ENCODE measurements around the gene HSD17B8. TPM values are rescaled to one million over a fixed set of nuclear protein-coding genes. Genes with fewer than 3 reads are reported as not detected.
A peak's percentile ranks its signal among the peaks of the same experiment; 100 is the strongest.

The HSD17B8 gene
- total and polyA plus RNA-seq, 8 donors: 20.9 to 47.4 (median 34.5) TPM

- intact Hi-C loops (cut with DNase I): loop anchor here in 2 of 3 donors (5.0 to 10.0 kb wide), 2 partner anchors 74 to 86 kb away; no protein-coding TSS in a partner anchor
- H3K27me3 ChIP-seq: no peaks in the 10 kb centered on the region
- FAIRE-seq (peak; percentile 61), ATAC-seq (peak in 3 of 4 donors; percentile 34 to 52 (median 44)), DNase-seq (no peak)
- no peaks in the 10 kb centered on the region for H3K36me3 ChIP-seq
- H3K9me3 ChIP-seq: no peaks in the 10 kb centered on the region
- TF ChIP-seq, protein P1, sequence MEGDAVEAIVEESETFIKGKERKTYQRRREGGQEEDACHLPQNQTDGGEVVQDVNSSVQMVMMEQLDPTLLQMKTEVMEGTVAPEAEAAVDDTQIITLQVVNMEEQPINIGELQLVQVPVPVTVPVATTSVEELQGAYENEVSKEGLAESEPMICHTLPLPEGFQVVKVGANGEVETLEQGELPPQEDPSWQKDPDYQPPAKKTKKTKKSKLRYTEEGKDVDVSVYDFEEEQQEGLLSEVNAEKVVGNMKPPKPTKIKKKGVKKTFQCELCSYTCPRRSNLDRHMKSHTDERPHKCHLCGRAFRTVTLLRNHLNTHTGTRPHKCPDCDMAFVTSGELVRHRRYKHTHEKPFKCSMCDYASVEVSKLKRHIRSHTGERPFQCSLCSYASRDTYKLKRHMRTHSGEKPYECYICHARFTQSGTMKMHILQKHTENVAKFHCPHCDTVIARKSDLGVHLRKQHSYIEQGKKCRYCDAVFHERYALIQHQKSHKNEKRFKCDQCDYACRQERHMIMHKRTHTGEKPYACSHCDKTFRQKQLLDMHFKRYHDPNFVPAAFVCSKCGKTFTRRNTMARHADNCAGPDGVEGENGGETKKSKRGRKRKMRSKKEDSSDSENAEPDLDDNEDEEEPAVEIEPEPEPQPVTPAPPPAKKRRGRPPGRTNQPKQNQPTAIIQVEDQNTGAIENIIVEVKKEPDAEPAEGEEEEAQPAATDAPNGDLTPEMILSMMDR (IDR thresholded peaks at IDR 0.05): no peak
- WGBS, 2 donors: 35 to 41% methylated on average over 13 of the region's 13 CpGs
- no peak overlapping the region for H3K27ac ChIP-seq
- no peak overlapping the region for H3K4me3 ChIP-seq
- H3K4me1 ChIP-seq: no peaks in the 10 kb centered on the region
These were observed 43.6 kb upstream of the HSD17B8 start for GRCh38 chr6:33160728-33161344.

DNA sequence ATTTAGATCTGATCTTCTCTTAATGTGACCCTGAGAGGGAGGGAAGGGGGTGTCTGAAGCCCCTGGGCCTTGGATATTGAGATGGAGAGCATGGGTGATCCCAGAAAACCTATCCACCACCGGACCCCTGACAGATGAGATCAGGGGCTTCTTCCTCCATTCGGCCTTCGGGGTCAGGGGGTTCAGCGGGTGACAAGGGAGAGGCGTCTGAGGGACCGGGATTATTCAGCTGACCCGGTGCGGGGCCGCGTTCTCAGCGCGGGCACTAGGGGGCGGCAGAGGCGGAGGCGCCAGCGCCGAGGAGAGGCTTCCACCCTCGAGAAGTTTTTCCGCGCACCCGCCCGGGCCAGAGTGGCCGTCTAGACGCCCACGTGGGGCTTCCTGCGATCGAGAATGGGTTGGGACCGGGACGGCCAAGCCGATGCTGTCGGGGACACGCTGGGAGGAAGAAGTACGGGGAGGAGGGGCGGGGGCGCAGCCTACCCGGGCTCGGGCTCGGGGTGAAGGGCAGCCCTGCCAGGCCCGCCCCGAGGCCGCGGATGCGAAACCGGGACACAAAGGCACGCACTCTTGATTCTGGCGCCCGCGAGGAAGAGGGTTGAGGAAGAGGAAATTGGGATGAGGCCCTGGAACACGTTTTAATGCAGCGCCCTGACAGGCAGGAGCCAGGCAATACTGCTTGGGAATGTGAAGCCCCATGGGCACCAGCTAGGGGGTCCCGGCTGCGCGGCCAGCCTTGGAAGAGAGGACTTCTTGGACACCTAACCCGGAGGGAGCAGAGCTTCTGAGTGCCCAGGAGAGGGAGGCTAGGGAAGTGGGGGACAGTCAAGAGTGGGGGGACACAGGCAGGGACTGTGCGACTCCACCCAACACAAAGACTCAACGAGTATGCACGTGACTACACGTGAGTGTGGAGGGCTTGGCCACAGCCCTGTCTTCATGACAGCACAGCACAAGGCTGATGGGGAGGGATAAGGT is 42.8 kb upstream of the HSD17B8 start:
- no peaks in the 10 kb centered on the region for H3K4me1 ChIP-seq
- no peak for FAIRE-seq
- intact Hi-C loops (cut with DNase I): loop anchor here in 2 of 3 donors (5.0 to 10.0 kb wide), 2 partner anchors 73 to 86 kb away; no protein-coding TSS in a partner anchor
- WGBS, 2 donors: 6 to 7% methylated on average over 51 to 58 of the region's 58 CpGs
- peak; percentile 71 to 95 (median 83) for DNase-seq
- peak; percentile 96 to 98 (median 98) for ATAC-seq
- no peak overlapping the region for H3K27ac ChIP-seq
- H3K36me3 ChIP-seq: no peaks in the 10 kb centered on the region
- H3K9me3 ChIP-seq: no peaks in the 10 kb centered on the region
- peak overlapping the region; percentile 36 to 48 (median 42) for H3K4me3 ChIP-seq
- no peaks in the 10 kb centered on the region for H3K27me3 ChIP-seq
- TF ChIP-seq, protein P1 (IDR thresholded peaks at IDR 0.05): peak; percentile 90 to 96 (median 93)

DNA sequence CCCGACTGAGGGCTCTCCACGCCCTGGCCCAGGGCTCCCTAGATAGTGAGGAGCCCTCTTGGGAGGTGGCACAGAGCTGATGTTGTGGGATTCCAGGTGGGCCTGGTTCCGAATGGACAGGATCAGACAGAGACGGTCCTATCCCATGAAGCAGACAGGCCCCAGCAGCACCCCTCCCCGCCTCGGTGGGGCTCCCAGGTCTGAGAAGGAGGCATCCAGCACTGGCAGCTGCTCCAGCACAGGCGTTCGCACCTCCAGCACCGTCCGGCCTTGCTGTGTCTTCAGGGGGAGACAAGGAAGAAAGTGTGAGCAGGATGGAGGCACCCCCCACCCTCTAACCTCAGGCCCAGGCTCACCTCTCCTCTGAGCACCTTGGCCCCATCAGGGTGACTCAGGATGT is 40.9 kb upstream of the HSD17B8 start:
- WGBS, 2 donors: 56 to 64% methylated on average over 10 of the region's 10 CpGs

DNA sequence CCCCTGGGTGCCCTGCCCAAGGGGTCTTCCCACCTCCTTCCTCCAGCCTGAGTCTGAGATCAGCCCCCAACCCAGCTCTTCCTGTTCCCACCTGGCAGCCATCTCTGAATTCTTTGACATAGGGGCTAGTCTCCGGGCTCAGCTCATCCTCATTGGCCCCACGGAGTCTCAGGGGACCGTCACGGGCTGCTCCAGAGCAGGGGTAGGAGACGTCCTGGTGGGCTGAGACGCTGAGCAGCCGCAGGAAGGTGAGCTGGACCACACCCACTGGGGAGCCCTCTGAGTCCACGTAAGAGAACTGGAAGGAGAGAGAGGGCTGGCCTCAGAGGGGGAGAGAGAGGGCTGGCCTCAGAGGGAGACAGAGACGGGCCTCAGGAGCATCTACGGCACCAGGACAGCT is 40.3 kb upstream of the HSD17B8 start:
- intact Hi-C loops (cut with DNase I): loop anchor here in 2 of 3 donors (5.0 to 10.0 kb wide), 2 partner anchors 71 to 83 kb away; no protein-coding TSS in a partner anchor
- no peaks in the 10 kb centered on the region for H3K27me3 ChIP-seq
- H3K27ac ChIP-seq: no peak overlapping the region
- H3K4me1 ChIP-seq: no peaks in the 10 kb centered on the region
- H3K9me3 ChIP-seq: no peaks in the 10 kb centered on the region
- 41 to 43% methylated on average over 10 of the region's 10 CpGs for WGBS, 2 donors
- FAIRE-seq (no peak), DNase-seq (peak in 1 of 6 donors; percentile 48), ATAC-seq (no peak)
- no peaks in the 10 kb centered on the region for H3K36me3 ChIP-seq
- no peak overlapping the region for H3K4me3 ChIP-seq
- TF ChIP-seq, protein P1 (IDR thresholded peaks at IDR 0.05): no peak

More for the DNA sequence above, 40.9 kb upstream of the HSD17B8 start:
- Histone ChIP-seq H3K27me3 (no peaks in the 10 kb centered on the region), H3K4me3 (no peak overlapping the region), H3K27ac (no peak overlapping the region), H3K36me3 (no peaks in the 10 kb centered on the region), H3K9me3 (no peaks in the 10 kb centered on the region), H3K4me1 (no peaks in the 10 kb centered on the region)
- FAIRE-seq (no peak), ATAC-seq (no peak), DNase-seq (peak in 1 of 6 donors; percentile 66)
- intact Hi-C loops (cut with DNase I): loop anchor here in 2 of 3 donors (5.0 to 10.0 kb wide), 2 partner anchors 71 to 84 kb away; no protein-coding TSS in a partner anchor
- TF ChIP-seq, protein P1 (IDR thresholded peaks at IDR 0.05): no peak

All from pancreas (tissue), 10 donors.